Measurements from ENCODE around the gene TRPM6. TPM values are rescaled to one million over a fixed set of nuclear protein-coding genes. Genes with fewer than 3 reads are reported as not detected.

Gene TRPM6
- total RNA-seq, 1 experiment from 2014 or later = 0.57 TPM

- TF ChIP-seq, protein P1, sequence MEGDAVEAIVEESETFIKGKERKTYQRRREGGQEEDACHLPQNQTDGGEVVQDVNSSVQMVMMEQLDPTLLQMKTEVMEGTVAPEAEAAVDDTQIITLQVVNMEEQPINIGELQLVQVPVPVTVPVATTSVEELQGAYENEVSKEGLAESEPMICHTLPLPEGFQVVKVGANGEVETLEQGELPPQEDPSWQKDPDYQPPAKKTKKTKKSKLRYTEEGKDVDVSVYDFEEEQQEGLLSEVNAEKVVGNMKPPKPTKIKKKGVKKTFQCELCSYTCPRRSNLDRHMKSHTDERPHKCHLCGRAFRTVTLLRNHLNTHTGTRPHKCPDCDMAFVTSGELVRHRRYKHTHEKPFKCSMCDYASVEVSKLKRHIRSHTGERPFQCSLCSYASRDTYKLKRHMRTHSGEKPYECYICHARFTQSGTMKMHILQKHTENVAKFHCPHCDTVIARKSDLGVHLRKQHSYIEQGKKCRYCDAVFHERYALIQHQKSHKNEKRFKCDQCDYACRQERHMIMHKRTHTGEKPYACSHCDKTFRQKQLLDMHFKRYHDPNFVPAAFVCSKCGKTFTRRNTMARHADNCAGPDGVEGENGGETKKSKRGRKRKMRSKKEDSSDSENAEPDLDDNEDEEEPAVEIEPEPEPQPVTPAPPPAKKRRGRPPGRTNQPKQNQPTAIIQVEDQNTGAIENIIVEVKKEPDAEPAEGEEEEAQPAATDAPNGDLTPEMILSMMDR (conservative IDR thresholded peaks at IDR 0.05) = no peak
- H2BK120ac ChIP-seq (ENCODE audit: low read depth, low read length, poor library complexity, severe bottlenecking) = no peak overlapping the region
- Mint-ChIP-seq H3K27me3 (ENCODE audit: low read depth) (no peaks in the 10 kb centered on the region), H3K36me3 (ENCODE audit: insufficient read depth in 1 of 3, low read depth in 3 of 3) (no peaks in the 10 kb centered on the region), H3K27ac (no peak overlapping the region), H3K4me3 (no peak overlapping the region), H3K4me1 (no peaks in the 10 kb centered on the region), H3K9me3 (no peaks in the 10 kb centered on the region)
- H3K9ac ChIP-seq (ENCODE audit: extremely low read depth, insufficient read length, low read length) = no peak overlapping the region
- H3K23ac ChIP-seq (ENCODE audit: insufficient read length, low read depth, low read length) = no peak overlapping the region
- no peak overlapping the region for H3K27ac ChIP-seq (ENCODE audit: insufficient read length, low read depth, low read length)
- no peak overlapping the region for H3K14ac ChIP-seq (ENCODE audit: insufficient read depth, low read length)
- H3K56ac ChIP-seq (ENCODE audit: insufficient read length, low read depth, low read length) = no peak overlapping the region
- no peak overlapping the region for H2BK12ac ChIP-seq (ENCODE audit: insufficient read length, low read depth, low read length)
- H3K79me1 ChIP-seq (ENCODE audit: insufficient read depth, low read depth, low read length, poor library complexity, severe bottlenecking) = no peaks in the 10 kb centered on the region
- WGBS (ENCODE audit: extremely low coverage, insufficient read length, low lambda C conversion rate) = no CpG with 5 or more reads among the region's 2 CpGs
- H3K4me2 ChIP-seq (ENCODE audit: insufficient read depth, insufficient read length, low read length) = no peak overlapping the region
- H3T11ph ChIP-seq (ENCODE audit: low read length) = no peak overlapping the region
- no peaks in the 10 kb centered on the region for H3K79me2 ChIP-seq (ENCODE audit: insufficient read depth, low read length)
- no peak overlapping the region for H2AFZ ChIP-seq (ENCODE audit: low read length)
- H4K20me1 ChIP-seq (ENCODE audit: control insufficient read depth, insufficient read depth, insufficient read length) = no peaks in the 10 kb centered on the region
- H2BK15ac ChIP-seq (ENCODE audit: low read depth, low read length) = no peak overlapping the region
- no peak overlapping the region for H3K18ac ChIP-seq (ENCODE audit: insufficient read length, low read depth, low read length)
- H4K91ac ChIP-seq (ENCODE audit: insufficient read length, low read depth, low read length) = no peak overlapping the region
- H3K27me3 ChIP-seq (ENCODE audit: insufficient read depth, low read length) = no peaks in the 10 kb centered on the region
- no peak overlapping the region for H4K5ac ChIP-seq (ENCODE audit: insufficient read length, low read depth, low read length)
- no peak for DNase-seq
- no peak overlapping the region for H3K4ac ChIP-seq (ENCODE audit: low read depth, low read length)
- H2BK20ac ChIP-seq (ENCODE audit: low read depth, low read length, poor library complexity, severe bottlenecking) = no peak overlapping the region
- H3K9me3 ChIP-seq (ENCODE audit: control insufficient read depth, low read depth, low read length) = no peaks in the 10 kb centered on the region
- H3K23me2 ChIP-seq (ENCODE audit: insufficient read length, low read depth, low read length, poor library complexity, severe bottlenecking) = no peaks in the 10 kb centered on the region
- H2AK5ac ChIP-seq (ENCODE audit: insufficient read length, low read length) = no peak overlapping the region
- H2BK5ac ChIP-seq (ENCODE audit: insufficient read length, low read length) = no peak overlapping the region
- no peak overlapping the region for H4K8ac ChIP-seq (replicated peaks; ENCODE audit: insufficient read length, low read depth, low read length)
- H3K4me1 ChIP-seq (ENCODE audit: insufficient read depth, low read length) = no peaks in the 10 kb centered on the region
Measured at GRCh38 chr9:74817816-74818215, 69.9 kb downstream of the TRPM6 start.

Data from H9 (cell line).